Measurements from ENCODE around the gene CLEC4M.
"Not testable (repeated sequence)": the region's sequence is repeated elsewhere in the genome, so short reads cannot be mapped to it uniquely, and the experiment has no call there.

The CLEC4M gene

GRCh38 chr19:7740682-7741054, 22.4 kb upstream of the CLEC4M start:
- DNase-seq (ENCODE audit: low spot score): no peak

- no peak for DNase-seq (ENCODE audit: low spot score)
Observed at GRCh38 chr19:7742575-7742974, 20.5 kb upstream of the CLEC4M start.

GRCh38 chr19:7742991-7743390, 20.1 kb upstream of the CLEC4M start:
- DNase-seq (ENCODE audit: low spot score): no peak

GRCh38 chr19:7743425-7743841, 19.6 kb upstream of the CLEC4M start:
- DNase-seq (ENCODE audit: low spot score): no peak

- DNase-seq (ENCODE audit: low spot score): no peak
Observed at GRCh38 chr19:7744199-7744786, 18.8 kb upstream of the CLEC4M start.

- no peak for DNase-seq (ENCODE audit: low spot score)
Observed at GRCh38 chr19:7744871-7745650, 18.0 kb upstream of the CLEC4M start.

GRCh38 chr19:7746306-7746705, 16.7 kb upstream of the CLEC4M start:
- DNase-seq (ENCODE audit: low spot score): not testable (repeated sequence)

- no peak for DNase-seq (ENCODE audit: low spot score)
Observed at GRCh38 chr19:7746903-7747884, 15.8 kb upstream of the CLEC4M start, which contains the start of gene CD209. TSS of gene CD209 (minus strand) at chr19:7747534. CDS start at chr19:7747511, 23 bp downstream.

- DNase-seq (ENCODE audit: low spot score): no peak
Observed at GRCh38 chr19:7748171-7748570, 14.9 kb upstream of the CLEC4M start.

GRCh38 chr19:7748756-7749155, 14.3 kb upstream of the CLEC4M start:
- DNase-seq (ENCODE audit: low spot score): no peak

- no peak for DNase-seq (ENCODE audit: low spot score)
Observed at GRCh38 chr19:7751157-7751783, 11.8 kb upstream of the CLEC4M start.

- DNase-seq (ENCODE audit: low spot score): no peak
Observed at GRCh38 chr19:7756258-7756657, 6.8 kb upstream of the CLEC4M start.

- no peak for DNase-seq (ENCODE audit: low spot score)
Observed at GRCh38 chr19:7757358-7757757, 5.7 kb upstream of the CLEC4M start.

- no peak for DNase-seq (ENCODE audit: low spot score)
Observed at GRCh38 chr19:7759156-7759555, 3.9 kb upstream of the CLEC4M start.

- DNase-seq (ENCODE audit: low spot score): no peak
Observed at GRCh38 chr19:7763696-7764095, 653 bp downstream of the CLEC4M start.

- DNase-seq (ENCODE audit: low spot score): not testable (repeated sequence)
Observed at GRCh38 chr19:7764157-7764556, 1.1 kb downstream of the CLEC4M start.

- DNase-seq (ENCODE audit: low spot score): not testable (repeated sequence)
Observed at GRCh38 chr19:7765043-7765442, 2.0 kb downstream of the CLEC4M start.

- DNase-seq (ENCODE audit: low spot score): no peak
Observed at GRCh38 chr19:7766535-7766934, 3.5 kb downstream of the CLEC4M start.

- no peak for DNase-seq (ENCODE audit: low spot score)
Observed at GRCh38 chr19:7767487-7767886, 4.4 kb downstream of the CLEC4M start.

GRCh38 chr19:7769171-7769570, 6.1 kb downstream of the CLEC4M start:
- no peak for DNase-seq (ENCODE audit: low spot score)

GRCh38 chr19:7771072-7771471, 8.0 kb downstream of the CLEC4M start:
- DNase-seq (ENCODE audit: low spot score): no peak

- DNase-seq (ENCODE audit: low spot score): no peak
Observed at GRCh38 chr19:7772752-7773291, 9.8 kb downstream of the CLEC4M start.
